ENCODE data around the gene CBLN1. TPM values are rescaled to one million over a fixed set of nuclear protein-coding genes. Genes with fewer than 3 reads are reported as not detected.
A peak's percentile ranks its signal among the peaks of the same experiment; 100 is the strongest.

CBLN1 gene
- total and polyA plus RNA-seq, 2 donors (not counting 1 experiment from before 2014, with no cell fraction given): not detected

DNA sequence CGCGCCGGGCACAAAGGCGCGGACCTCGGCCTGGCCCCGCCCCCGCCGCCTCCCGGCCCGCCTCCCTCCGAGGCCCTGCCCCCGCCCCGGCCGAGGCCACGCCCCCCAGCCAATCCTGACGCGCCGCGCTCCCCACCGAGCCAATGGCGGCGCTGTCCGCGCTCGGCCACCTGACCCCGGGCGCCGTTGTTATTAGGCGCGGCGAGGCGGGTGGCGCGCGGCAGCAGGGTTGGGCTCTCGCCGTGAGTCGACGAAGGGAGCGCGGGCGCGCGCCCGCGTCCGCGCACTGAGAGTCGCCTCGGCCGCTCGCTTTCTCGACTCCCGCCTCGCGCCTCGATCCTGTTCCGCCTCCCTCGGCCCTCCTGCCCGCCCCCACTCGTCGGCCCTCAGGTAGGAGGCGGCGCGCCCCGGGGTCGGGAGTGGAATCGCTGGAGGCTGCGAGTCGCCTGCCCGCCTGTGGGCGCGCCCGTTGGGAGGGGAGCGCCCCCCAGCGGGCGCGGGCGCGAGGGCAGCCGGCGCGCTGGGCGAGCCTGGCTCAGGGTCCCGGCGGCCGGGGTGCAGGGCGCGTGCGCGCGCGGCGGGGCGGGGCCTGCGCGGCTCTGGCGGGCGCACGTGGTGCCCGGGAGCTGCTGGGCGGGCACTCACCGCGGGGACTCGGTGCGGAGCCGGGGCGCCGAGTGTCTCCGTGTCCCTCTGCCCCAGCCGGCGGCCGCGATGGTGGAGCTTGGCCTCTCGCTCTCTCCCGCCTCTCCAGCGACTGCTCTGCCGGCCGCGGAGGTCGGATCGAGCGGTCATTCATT is 405 bp upstream of the CBLN1 start:
- no peaks in the 10 kb centered on the region for H3K79me2 ChIP-seq (ENCODE audit: control insufficient read depth, insufficient read depth, low read length)
- H3K9me3 ChIP-seq (ENCODE audit: control insufficient read depth, insufficient read depth, low read depth, low read length): no peaks in the 10 kb centered on the region
- no peaks in the 10 kb centered on the region for H3K36me3 ChIP-seq (ENCODE audit: control insufficient read depth, insufficient read depth, low read length)
- no peak overlapping the region for H2AFZ ChIP-seq (ENCODE audit: low read length)
- peak; percentile 23 to 44 for DNase-seq (ENCODE audit: low read depth in 2 of 2)
- no peak overlapping the region for H3K9ac ChIP-seq (ENCODE audit: insufficient read depth, low read length)
- no peaks in the 10 kb centered on the region for H3K4me1 ChIP-seq (ENCODE audit: control insufficient read depth, extremely low read depth, insufficient read depth, low read length)
- no peak overlapping the region for H3K4me3 ChIP-seq (replicated peaks in 1 of 4; ENCODE audit: control extremely low read depth in 1 of 4, insufficient read depth in 1 of 4, low read depth in 3 of 4, low read length in 4 of 4)
- H3K27ac ChIP-seq (ENCODE audit: insufficient read depth, low read length): no peak overlapping the region
- TF ChIP-seq, protein P1, sequence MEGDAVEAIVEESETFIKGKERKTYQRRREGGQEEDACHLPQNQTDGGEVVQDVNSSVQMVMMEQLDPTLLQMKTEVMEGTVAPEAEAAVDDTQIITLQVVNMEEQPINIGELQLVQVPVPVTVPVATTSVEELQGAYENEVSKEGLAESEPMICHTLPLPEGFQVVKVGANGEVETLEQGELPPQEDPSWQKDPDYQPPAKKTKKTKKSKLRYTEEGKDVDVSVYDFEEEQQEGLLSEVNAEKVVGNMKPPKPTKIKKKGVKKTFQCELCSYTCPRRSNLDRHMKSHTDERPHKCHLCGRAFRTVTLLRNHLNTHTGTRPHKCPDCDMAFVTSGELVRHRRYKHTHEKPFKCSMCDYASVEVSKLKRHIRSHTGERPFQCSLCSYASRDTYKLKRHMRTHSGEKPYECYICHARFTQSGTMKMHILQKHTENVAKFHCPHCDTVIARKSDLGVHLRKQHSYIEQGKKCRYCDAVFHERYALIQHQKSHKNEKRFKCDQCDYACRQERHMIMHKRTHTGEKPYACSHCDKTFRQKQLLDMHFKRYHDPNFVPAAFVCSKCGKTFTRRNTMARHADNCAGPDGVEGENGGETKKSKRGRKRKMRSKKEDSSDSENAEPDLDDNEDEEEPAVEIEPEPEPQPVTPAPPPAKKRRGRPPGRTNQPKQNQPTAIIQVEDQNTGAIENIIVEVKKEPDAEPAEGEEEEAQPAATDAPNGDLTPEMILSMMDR (conservative IDR thresholded peaks at IDR 0.05 in 1 of 2, IDR thresholded peaks at IDR 0.05 in 1 of 2; ENCODE audit: low read depth in 1 of 2, low read length in 2 of 2): no peak
- no peak for TF ChIP-seq EZH2 (IDR thresholded peaks at IDR 0.05; ENCODE audit: low read length, missing control alignments)
- H4K20me1 ChIP-seq (ENCODE audit: control insufficient read depth, extremely low read depth, insufficient read depth, low read length): no peaks in the 10 kb centered on the region
- H3K27me3 ChIP-seq (ENCODE audit: control insufficient read depth, insufficient read depth, low read length): peaks cover 35% of the 10 kb centered on the region
- no peak overlapping the region for H3K4me2 ChIP-seq (ENCODE audit: extremely low read depth, insufficient read depth, low read length)

DNA sequence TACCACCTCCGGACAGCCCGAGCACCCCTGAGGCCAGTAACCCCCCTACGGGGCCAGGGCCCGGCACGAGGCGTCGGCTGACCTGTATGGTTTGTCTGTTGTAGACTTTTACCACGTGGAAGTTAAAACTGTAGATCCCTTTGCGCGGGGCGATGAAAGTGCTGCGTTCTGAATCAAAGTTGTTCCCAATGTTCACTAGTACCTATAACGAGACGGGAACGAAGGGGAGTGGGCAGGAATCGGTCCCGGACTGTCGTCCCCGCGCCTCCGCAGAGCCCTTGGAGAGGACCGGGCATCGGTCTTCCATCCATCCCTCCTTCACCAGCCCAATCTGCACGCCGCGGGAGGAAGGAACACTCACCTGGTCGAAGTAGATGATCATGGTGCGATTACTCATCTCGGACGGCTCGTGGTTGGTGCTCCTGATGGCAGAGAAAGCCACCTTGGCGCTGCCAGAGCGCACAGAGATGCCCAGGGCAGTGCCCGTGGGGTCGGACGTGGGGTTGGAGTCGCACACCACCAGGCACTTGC is 732 bp downstream of the CBLN1 start:
- Histone ChIP-seq H3K4me3 (replicated peaks in 1 of 4; ENCODE audit: control extremely low read depth in 1 of 4, insufficient read depth in 1 of 4, low read depth in 3 of 4, low read length in 4 of 4) (no peak overlapping the region), H3K27me3 (ENCODE audit: control insufficient read depth, insufficient read depth, low read length) (peaks cover 42% of the 10 kb centered on the region), H3K4me1 (ENCODE audit: control insufficient read depth, extremely low read depth, insufficient read depth, low read length) (no peaks in the 10 kb centered on the region), H3K27ac (ENCODE audit: insufficient read depth, low read length) (no peak overlapping the region), H3K9ac (ENCODE audit: insufficient read depth, low read length) (no peak overlapping the region), H2AFZ (ENCODE audit: low read length) (no peak overlapping the region), H4K20me1 (ENCODE audit: control insufficient read depth, extremely low read depth, insufficient read depth, low read length) (no peaks in the 10 kb centered on the region), H3K79me2 (ENCODE audit: control insufficient read depth, insufficient read depth, low read length) (no peaks in the 10 kb centered on the region), H3K36me3 (ENCODE audit: control insufficient read depth, insufficient read depth, low read length) (no peaks in the 10 kb centered on the region), H3K9me3 (ENCODE audit: control insufficient read depth, insufficient read depth, low read depth, low read length) (no peaks in the 10 kb centered on the region), H3K4me2 (ENCODE audit: extremely low read depth, insufficient read depth, low read length) (no peak overlapping the region)
- DNase-seq (ENCODE audit: low read depth in 2 of 2): no peak
- TF ChIP-seq, protein P1 (conservative IDR thresholded peaks at IDR 0.05 in 1 of 2, IDR thresholded peaks at IDR 0.05 in 1 of 2; ENCODE audit: low read depth in 1 of 2, low read length in 2 of 2): no peak
- TF ChIP-seq EZH2 (IDR thresholded peaks at IDR 0.05; ENCODE audit: low read length, missing control alignments): peak; percentile 79

GRCh38 chr16:49280105-49280741 is 1.4 kb downstream of the CBLN1 start:
- TF ChIP-seq, protein P1 (conservative IDR thresholded peaks at IDR 0.05 in 1 of 2, IDR thresholded peaks at IDR 0.05 in 1 of 2; ENCODE audit: low read depth in 1 of 2, low read length in 2 of 2): no peak
- TF ChIP-seq EZH2 (IDR thresholded peaks at IDR 0.05; ENCODE audit: low read length, missing control alignments): no peak
- no peak for DNase-seq (ENCODE audit: low read depth in 2 of 2)
- H3K9me3 ChIP-seq (ENCODE audit: control insufficient read depth, insufficient read depth, low read depth, low read length): no peaks in the 10 kb centered on the region
- no peaks in the 10 kb centered on the region for H3K36me3 ChIP-seq (ENCODE audit: control insufficient read depth, insufficient read depth, low read length)
- H2AFZ ChIP-seq (ENCODE audit: low read length): no peak overlapping the region
- no peaks in the 10 kb centered on the region for H4K20me1 ChIP-seq (ENCODE audit: control insufficient read depth, extremely low read depth, insufficient read depth, low read length)
- no peak overlapping the region for H3K27ac ChIP-seq (ENCODE audit: insufficient read depth, low read length)
- H3K4me1 ChIP-seq (ENCODE audit: control insufficient read depth, extremely low read depth, insufficient read depth, low read length): no peaks in the 10 kb centered on the region
- peaks cover 45% of the 10 kb centered on the region for H3K27me3 ChIP-seq (ENCODE audit: control insufficient read depth, insufficient read depth, low read length)
- no peak overlapping the region for H3K4me2 ChIP-seq (ENCODE audit: extremely low read depth, insufficient read depth, low read length)
- no peaks in the 10 kb centered on the region for H3K79me2 ChIP-seq (ENCODE audit: control insufficient read depth, insufficient read depth, low read length)
- no peak overlapping the region for H3K9ac ChIP-seq (ENCODE audit: insufficient read depth, low read length)
- no peak overlapping the region for H3K4me3 ChIP-seq (replicated peaks in 1 of 4; ENCODE audit: control extremely low read depth in 1 of 4, insufficient read depth in 1 of 4, low read depth in 3 of 4, low read length in 4 of 4)

Data from fibroblast of lung (primary cell).